Astrocyte (in vitro differentiated cells and primary cell): ENCODE measurements around the gene EDIL3. TPM values are rescaled to one million over a fixed set of nuclear protein-coding genes. Genes with fewer than 3 reads are reported as not detected.

Experiments
- DNase-seq: peaks from one replicate; pipeline ENCODE4 v3.0.0-alpha.2; 2010; ENCODE audit warnings: low read depth
- FAIRE-seq: peaks from 2 replicates; lab custom pipeline; 2011; peaks lifted over from hg19 to GRCh38; lab: Jason Lieb, UNC
- H2AFZ ChIP-seq: 2 replicates; pipeline ENCODE4 v1.6.0; 2012; ENCODE audit warnings: low read depth, low read length, inconsistent platforms
- H3K27ac ChIP-seq: 2 replicates; pipeline ENCODE4 v1.5.1; 2011; ENCODE audit warnings: low read depth, low read length, inconsistent platforms
- H3K27me3 ChIP-seq: 2 replicates; pipeline ENCODE4 v1.6.0; 2011; ENCODE audit warnings: low read length, inconsistent platforms; ENCODE audit not compliant: insufficient read depth
- H3K36me3 ChIP-seq: 2 replicates; pipeline ENCODE4 v1.5.1; 2011; ENCODE audit warnings: low read length, inconsistent platforms; ENCODE audit not compliant: insufficient read depth
- H3K4me1 ChIP-seq: 2 replicates; pipeline ENCODE4 v1.5.1; 2011; ENCODE audit warnings: low read length, inconsistent platforms; ENCODE audit not compliant: insufficient read depth
- H3K4me2 ChIP-seq: 2 replicates; pipeline ENCODE4 v1.6.0; 2012; ENCODE audit warnings: low read length, inconsistent platforms
- H3K4me3 ChIP-seq: 2 replicates; pipeline ENCODE4 v1.5.1; 2011; ENCODE audit warnings: low read depth, mild to moderate bottlenecking, low read length, inconsistent platforms; ENCODE audit not compliant: insufficient read depth
- H3K79me2 ChIP-seq: 2 replicates; pipeline ENCODE4 v1.6.0; 2012; ENCODE audit warnings: mild to moderate bottlenecking, low read length, inconsistent platforms; ENCODE audit not compliant: insufficient read depth
- H3K9ac ChIP-seq: 2 replicates; pipeline ENCODE4 v1.6.0; 2012; ENCODE audit warnings: mild to moderate bottlenecking, low read length, inconsistent platforms
- H3K9me3 ChIP-seq: 2 replicates; pipeline ENCODE4 v1.5.1; 2012; ENCODE audit warnings: low read depth, mild to moderate bottlenecking, low read length, inconsistent platforms; ENCODE audit not compliant: insufficient read depth
- H4K20me1 ChIP-seq: 2 replicates; pipeline ENCODE4 v1.6.0; 2012; ENCODE audit warnings: low read length, inconsistent platforms; ENCODE audit not compliant: insufficient read depth
- H3K27ac Mint-ChIP-seq: one replicate; pipeline ENCODE4 v1.8.0; 2021; ENCODE audit warnings: mild to moderate bottlenecking, mixed read lengths; ENCODE audit not compliant: unreplicated experiment
- H3K27me3 Mint-ChIP-seq: one replicate; pipeline ENCODE4 v1.8.0; 2021; ENCODE audit warnings: low read depth, mixed read lengths; ENCODE audit not compliant: unreplicated experiment
- H3K36me3 Mint-ChIP-seq: one replicate; pipeline ENCODE4 v1.8.0; 2021; ENCODE audit warnings: low read depth, mixed read lengths; ENCODE audit not compliant: unreplicated experiment
- H3K4me1 Mint-ChIP-seq: one replicate; pipeline ENCODE4 v1.8.0; 2021; ENCODE audit warnings: low read depth, mixed read lengths; ENCODE audit not compliant: unreplicated experiment
- H3K4me3 Mint-ChIP-seq: one replicate; pipeline ENCODE4 v1.8.0; 2021; ENCODE audit warnings: mild to moderate bottlenecking, moderate library complexity, mixed read lengths; ENCODE audit not compliant: unreplicated experiment
- H3K9me3 Mint-ChIP-seq: one replicate; pipeline ENCODE4 v1.8.0; 2021; ENCODE audit warnings: mild to moderate bottlenecking, mixed read lengths; ENCODE audit not compliant: unreplicated experiment
- CTCF ChIP-seq: IDR thresholded peaks from 2 replicates; pipeline ENCODE4 v1.5.1; 2011; ENCODE audit warnings: low read depth, mild to moderate bottlenecking, inconsistent platforms, low read length, moderate library complexity; ENCODE audit not compliant: insufficient read depth
- EZH2 ChIP-seq: IDR thresholded peaks from 2 replicates; pipeline ENCODE4 v1.6.1; 2012; ENCODE audit warnings: mild to moderate bottlenecking, low read length, inconsistent platforms; ENCODE audit not compliant: insufficient read depth
- total RNA-seq: library from RNA; stranded (reverse); gene quantifications from 2 replicates; pipeline ENCODE4 v1.2.1, GENCODE V29; 2021

Gene EDIL3
- total RNA-seq, 1 donor from 2014 or later, result 226 TPM

- H3K4me1 Mint-ChIP-seq, result peaks cover 10% of the 10 kb centered on the region
- H3K9me3 Mint-ChIP-seq, result no peaks in the 10 kb centered on the region
Measured at GRCh38 chr5:84273517-84273883, 111.2 kb downstream of the EDIL3 start.

GRCh38 chr5:84272771-84273516 is 111.7 kb downstream of the EDIL3 start:
- TF ChIP-seq CTCF, result no peak
- TF ChIP-seq EZH2, result no peak
- Histone ChIP-seq H3K27me3 (no peaks in the 10 kb centered on the region), H3K9me3 (no peaks in the 10 kb centered on the region), H3K4me2 (no peak overlapping the region), H2AFZ (no peak overlapping the region), H3K36me3 (no peaks in the 10 kb centered on the region), H3K27ac (no peak overlapping the region), H3K4me3 (no peak overlapping the region), H4K20me1 (no peaks in the 10 kb centered on the region), H3K4me1 (peaks cover 4% of the 10 kb centered on the region), H3K79me2 (peaks cover 33% of the 10 kb centered on the region), H3K9ac (no peak overlapping the region)
- H3K36me3 Mint-ChIP-seq, result peaks cover 2% of the 10 kb centered on the region
- H3K27ac Mint-ChIP-seq, result no peak overlapping the region
- no peaks in the 10 kb centered on the region for H3K27me3 Mint-ChIP-seq
- H3K4me3 Mint-ChIP-seq, result no peak overlapping the region
- peaks cover 10% of the 10 kb centered on the region for H3K4me1 Mint-ChIP-seq
- H3K9me3 Mint-ChIP-seq, result no peaks in the 10 kb centered on the region
- DNase-seq (no peak), FAIRE-seq (no peak)

More at GRCh38 chr5:84273517-84273883, 111.2 kb downstream of the EDIL3 start:
- no peak overlapping the region for H3K27ac Mint-ChIP-seq
- Histone ChIP-seq H3K27me3 (no peaks in the 10 kb centered on the region), H3K36me3 (no peaks in the 10 kb centered on the region), H3K27ac (no peak overlapping the region), H4K20me1 (no peaks in the 10 kb centered on the region), H2AFZ (no peak overlapping the region), H3K9me3 (no peaks in the 10 kb centered on the region), H3K4me1 (peaks cover 4% of the 10 kb centered on the region), H3K4me3 (no peak overlapping the region), H3K4me2 (no peak overlapping the region), H3K79me2 (peaks cover 29% of the 10 kb centered on the region), H3K9ac (no peak overlapping the region)
- H3K27me3 Mint-ChIP-seq, result no peaks in the 10 kb centered on the region
- DNase-seq (no peak), FAIRE-seq (no peak)
- TF ChIP-seq EZH2 (no peak), CTCF (no peak)
- H3K4me3 Mint-ChIP-seq, result no peak overlapping the region
- H3K36me3 Mint-ChIP-seq, result peaks cover 2% of the 10 kb centered on the region
